MCF 10A (cell line): Measurements from ENCODE around the gene KCNC2. TPM values are rescaled to one million over a fixed set of nuclear protein-coding genes. Genes with fewer than 3 reads are reported as not detected.

Experiments
- BruUV-seq: library from RNA; stranded (reverse); fragments of 400-500 nt; replicated peaks from 2 replicates; lab custom pipeline; 2021; lab: Mats Ljungman, UMichigan
- CTCF ChIA-PET: fragments of 300-600 bp; sonication (Branson Sonifier 250); formaldehyde crosslinking; extraction: SDS; loops from one replicate; lab custom pipeline; 2021; ENCODE audit warnings: antibody characterized with exemption, inconsistent platforms; lab: Yijun Ruan, JAX
- POLR2A ChIA-PET: fragments of 300-600, 350-650 bp; sonication (Branson Sonifier 250); formaldehyde crosslinking; extraction: SDS; loops from one replicate; lab custom pipeline; 2020; ENCODE audit warnings: antibody characterized with exemption, inconsistent platforms; lab: Yijun Ruan, JAX
- DNase-seq: peaks from one replicate; pipeline ENCODE4 v3.0.0-alpha.2; 2018; ENCODE audit not compliant: unreplicated experiment
- H3K27ac Mint-ChIP-seq: one replicate; pipeline ENCODE4 v1.8.0; 2022; ENCODE audit warnings: mild to moderate bottlenecking, low read depth, mixed read lengths; ENCODE audit not compliant: unreplicated experiment
- H3K27me3 Mint-ChIP-seq: one replicate; pipeline ENCODE4 v1.8.0; 2022; ENCODE audit warnings: mixed read lengths; ENCODE audit not compliant: insufficient read depth, unreplicated experiment
- H3K36me3 Mint-ChIP-seq: one replicate; pipeline ENCODE4 v1.8.0; 2022; ENCODE audit warnings: mild to moderate bottlenecking, moderate library complexity, mixed read lengths; ENCODE audit not compliant: insufficient read depth, unreplicated experiment
- H3K4me1 Mint-ChIP-seq: one replicate; pipeline ENCODE4 v1.8.0; 2022; ENCODE audit warnings: mixed read lengths; ENCODE audit not compliant: insufficient read depth, unreplicated experiment
- H3K4me3 Mint-ChIP-seq: one replicate; pipeline ENCODE4 v1.8.0; 2022; ENCODE audit warnings: mild to moderate bottlenecking, moderate library complexity, mixed read lengths; ENCODE audit not compliant: unreplicated experiment
- H3K9me3 Mint-ChIP-seq: one replicate; pipeline ENCODE4 v1.8.0; 2022; ENCODE audit warnings: mixed read lengths; ENCODE audit not compliant: unreplicated experiment
- intact Hi-C: fragments of 100-400 bp; cut with micrococcal nuclease; formaldehyde crosslinking; loops from 2 replicates; pipeline ENCODE4 v1.14.1; 2022
- total RNA-seq: library from RNA; stranded (reverse); gene quantifications from 2 replicates; pipeline ENCODE4 v1.2.3, GENCODE V29; 2022
- TF ChIP-seq, protein P1 (sequence below): fragments of 200-600 bp; IDR thresholded peaks from one replicate; pipeline ENCODE4 v1.8.0; 2022; ENCODE audit warnings: antibody characterized with exemption, mild to moderate bottlenecking; ENCODE audit not compliant: unreplicated experiment

Gene KCNC2
- total RNA-seq, 1 experiment from 2014 or later, result not detected

DNA sequence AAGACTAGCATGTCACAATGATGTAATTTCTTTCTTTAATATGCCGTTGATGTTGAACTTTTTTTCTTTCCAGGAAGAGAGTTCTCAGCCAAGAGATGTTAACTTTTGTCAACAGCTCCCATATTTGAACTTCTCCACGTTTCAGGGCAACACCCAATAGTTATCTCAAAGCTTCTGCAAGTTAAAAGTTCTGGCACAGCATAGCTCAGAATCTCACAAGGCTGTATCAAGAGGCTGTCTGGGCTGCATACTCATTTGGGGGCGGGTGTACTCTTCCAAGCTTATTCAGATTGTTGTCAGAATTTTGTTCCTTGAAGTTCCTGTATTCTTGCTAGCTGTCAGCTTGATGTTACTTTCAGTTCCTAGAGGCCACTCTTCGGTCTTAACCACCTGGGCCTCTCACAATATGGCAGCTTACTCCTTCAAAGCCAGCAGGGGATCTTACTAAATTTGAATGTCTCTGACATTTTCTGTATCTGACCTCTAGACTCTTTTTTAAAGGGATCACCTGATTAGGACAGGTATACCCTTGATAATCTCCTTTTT is 38.9 kb downstream of the KCNC2 start:
- intact Hi-C loops, result no loop called here
- Mint-ChIP-seq H3K9me3 (no peaks in the 10 kb centered on the region), H3K36me3 (no peaks in the 10 kb centered on the region), H3K4me1 (peaks cover 6% of the 10 kb centered on the region), H3K4me3 (no peak overlapping the region), H3K27ac (no peak overlapping the region), H3K27me3 (no peaks in the 10 kb centered on the region)
- no peak for DNase-seq
- TF ChIP-seq, protein P1, sequence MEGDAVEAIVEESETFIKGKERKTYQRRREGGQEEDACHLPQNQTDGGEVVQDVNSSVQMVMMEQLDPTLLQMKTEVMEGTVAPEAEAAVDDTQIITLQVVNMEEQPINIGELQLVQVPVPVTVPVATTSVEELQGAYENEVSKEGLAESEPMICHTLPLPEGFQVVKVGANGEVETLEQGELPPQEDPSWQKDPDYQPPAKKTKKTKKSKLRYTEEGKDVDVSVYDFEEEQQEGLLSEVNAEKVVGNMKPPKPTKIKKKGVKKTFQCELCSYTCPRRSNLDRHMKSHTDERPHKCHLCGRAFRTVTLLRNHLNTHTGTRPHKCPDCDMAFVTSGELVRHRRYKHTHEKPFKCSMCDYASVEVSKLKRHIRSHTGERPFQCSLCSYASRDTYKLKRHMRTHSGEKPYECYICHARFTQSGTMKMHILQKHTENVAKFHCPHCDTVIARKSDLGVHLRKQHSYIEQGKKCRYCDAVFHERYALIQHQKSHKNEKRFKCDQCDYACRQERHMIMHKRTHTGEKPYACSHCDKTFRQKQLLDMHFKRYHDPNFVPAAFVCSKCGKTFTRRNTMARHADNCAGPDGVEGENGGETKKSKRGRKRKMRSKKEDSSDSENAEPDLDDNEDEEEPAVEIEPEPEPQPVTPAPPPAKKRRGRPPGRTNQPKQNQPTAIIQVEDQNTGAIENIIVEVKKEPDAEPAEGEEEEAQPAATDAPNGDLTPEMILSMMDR, result no peak
- BruUV-seq, result no TSS peak
- CTCF ChIA-PET, result no interaction called here
- POLR2A ChIA-PET, result no interaction called here

DNA sequence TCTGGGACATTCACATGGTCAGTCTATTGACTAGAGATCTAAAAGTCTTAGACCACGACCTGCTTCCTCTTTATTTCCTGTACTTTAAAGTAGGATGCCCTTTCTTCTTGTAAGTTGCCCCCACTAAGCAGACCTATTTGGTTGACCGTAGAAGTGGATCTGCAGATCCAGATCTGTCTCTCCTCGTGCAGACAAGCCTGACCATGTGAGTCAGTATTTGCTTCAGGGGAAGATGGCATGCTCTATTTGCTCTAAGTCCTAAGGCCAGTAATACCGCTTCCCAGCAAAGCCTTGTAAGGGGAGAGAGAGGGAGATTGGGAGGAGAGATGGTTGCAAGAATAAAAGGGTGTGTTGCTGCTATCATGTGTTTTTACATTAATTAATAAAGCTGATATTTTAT is 46.8 kb downstream of the KCNC2 start:
- BruUV-seq, result no TSS peak
- H3K27ac Mint-ChIP-seq, result no peak overlapping the region
- no peaks in the 10 kb centered on the region for H3K36me3 Mint-ChIP-seq
- no peak overlapping the region for H3K4me3 Mint-ChIP-seq
- no peaks in the 10 kb centered on the region for H3K27me3 Mint-ChIP-seq
- no peaks in the 10 kb centered on the region for H3K4me1 Mint-ChIP-seq
- DNase-seq, result no peak
- POLR2A ChIA-PET, result no interaction called here
- TF ChIP-seq, protein P1, result no peak
- CTCF ChIA-PET, result no interaction called here
- H3K9me3 Mint-ChIP-seq, result no peaks in the 10 kb centered on the region
- intact Hi-C loops, result no loop called here

DNA sequence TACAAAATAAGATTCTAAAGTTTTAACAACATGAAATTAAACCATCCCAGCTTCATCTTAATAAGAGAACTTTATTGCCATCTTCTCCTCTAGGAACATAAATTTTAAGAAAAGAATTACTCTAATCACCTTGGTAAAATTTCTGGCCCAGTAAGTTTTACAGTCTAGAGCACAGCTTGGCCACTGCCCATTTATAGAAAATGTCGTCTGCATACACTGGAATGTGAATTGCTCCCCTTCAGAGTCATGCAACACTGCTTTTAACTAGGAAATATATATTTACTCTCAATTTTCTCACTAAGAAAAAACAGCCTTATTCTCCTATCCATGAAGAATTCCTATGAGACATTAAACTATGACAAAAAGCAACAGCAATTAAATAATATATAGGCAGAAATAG is 48.2 kb downstream of the KCNC2 start:
- intact Hi-C loops, result no loop called here
- Mint-ChIP-seq H3K27ac (no peak overlapping the region), H3K9me3 (no peaks in the 10 kb centered on the region), H3K4me1 (no peaks in the 10 kb centered on the region), H3K36me3 (no peaks in the 10 kb centered on the region), H3K27me3 (no peaks in the 10 kb centered on the region), H3K4me3 (no peak overlapping the region)
- CTCF ChIA-PET, result no interaction called here
- TF ChIP-seq, protein P1, result no peak
- no TSS peak for BruUV-seq
- DNase-seq, result no peak
- POLR2A ChIA-PET, result no interaction called here

DNA sequence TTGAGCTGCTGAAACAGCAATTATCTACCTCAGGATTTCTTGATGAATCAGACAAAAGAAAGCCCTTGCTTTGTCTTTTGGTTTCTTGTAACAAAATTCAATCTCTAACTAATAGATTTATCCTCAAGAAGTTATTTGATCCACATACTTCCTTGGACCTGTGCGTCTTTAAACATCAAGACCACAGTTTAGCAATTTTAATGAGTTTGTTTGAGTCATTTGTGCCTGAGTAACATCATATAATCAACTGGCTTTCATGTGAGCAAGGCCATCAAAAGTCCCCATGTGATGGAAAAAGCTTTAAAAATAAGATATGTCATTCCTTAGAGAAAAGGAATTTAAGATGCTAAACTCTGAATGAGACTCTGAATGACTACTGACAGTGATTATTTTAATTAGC is 52.3 kb downstream of the KCNC2 start:
- intact Hi-C loops, result loop anchor here (5.0 kb wide), 1 partner anchor 130 kb away; no protein-coding TSS in a partner anchor
- H3K4me3 Mint-ChIP-seq, result no peak overlapping the region
- ChIA-PET POLR2A (interaction anchor here (1.0 to 1.5 kb wide), 2 partner anchors 9 to 10 kb away, joined by 3 to 4 read pairs; no protein-coding TSS in a partner anchor), CTCF (no interaction called here)
- no peaks in the 10 kb centered on the region for H3K36me3 Mint-ChIP-seq
- TF ChIP-seq, protein P1, result no peak
- no peak for DNase-seq
- no peaks in the 10 kb centered on the region for H3K4me1 Mint-ChIP-seq
- no peak overlapping the region for H3K27ac Mint-ChIP-seq
- H3K9me3 Mint-ChIP-seq, result no peaks in the 10 kb centered on the region
- H3K27me3 Mint-ChIP-seq, result no peaks in the 10 kb centered on the region
- no TSS peak for BruUV-seq
